HG03571 (cell line): ENCODE data around the gene ATF3.
"Not testable (repeated sequence)": the region's sequence is repeated elsewhere in the genome, so short reads cannot be mapped to it uniquely, and the experiment has no call there.

ENCODE experiments used
- ATAC-seq: cut with Tn5 transposase; IDR thresholded peaks from one replicate; pipeline ENCODE4 v1.9.1; 2021; ENCODE audit not compliant: unreplicated experiment

Gene ATF3

DNA sequence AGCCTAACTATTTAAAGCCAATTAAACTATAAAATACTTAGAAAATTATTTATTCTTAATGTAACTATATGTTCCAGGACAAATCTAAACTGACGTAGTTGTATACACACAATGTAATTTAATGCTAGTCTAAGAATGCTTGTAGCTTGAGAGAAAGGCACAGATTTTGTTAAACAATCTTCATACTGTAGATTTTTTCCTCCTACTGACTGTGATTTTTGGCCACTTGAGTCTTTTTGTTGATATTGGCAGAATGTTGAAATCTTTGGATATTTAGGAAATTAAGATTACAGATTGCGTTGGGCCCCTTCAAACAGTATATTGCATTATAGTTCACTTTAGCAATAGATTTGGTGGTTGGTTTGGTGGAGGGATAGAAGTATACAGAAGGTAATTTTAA is 40.5 kb downstream of the ATF3 start:
- ATAC-seq: no peak

GRCh38 chr1:212650228-212650627 is 41.7 kb downstream of the ATF3 start:
- ATAC-seq: no peak

DNA sequence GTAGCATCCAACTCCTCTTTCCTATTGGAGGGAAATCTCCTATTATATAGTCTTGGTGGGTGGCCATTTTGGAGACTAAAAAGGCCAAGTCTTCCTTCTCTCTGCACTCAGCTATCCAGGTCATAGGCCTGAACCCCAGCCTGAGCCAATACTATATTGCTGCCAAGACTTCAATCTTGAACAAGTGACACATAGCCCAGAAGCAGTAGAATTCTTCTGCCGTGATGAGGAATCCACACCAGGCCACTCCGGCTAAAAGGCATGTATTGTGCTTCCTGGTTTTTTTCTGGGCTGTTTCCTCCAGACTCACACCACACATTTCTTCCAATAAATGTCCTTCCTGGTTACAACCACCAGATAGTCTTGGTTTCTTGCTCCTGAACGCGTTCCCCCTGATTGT is 43.0 kb downstream of the ATF3 start:
- no peak for ATAC-seq

- no peak for ATAC-seq
Observed at GRCh38 chr1:212651977-212652376, 43.4 kb downstream of the ATF3 start.

DNA sequence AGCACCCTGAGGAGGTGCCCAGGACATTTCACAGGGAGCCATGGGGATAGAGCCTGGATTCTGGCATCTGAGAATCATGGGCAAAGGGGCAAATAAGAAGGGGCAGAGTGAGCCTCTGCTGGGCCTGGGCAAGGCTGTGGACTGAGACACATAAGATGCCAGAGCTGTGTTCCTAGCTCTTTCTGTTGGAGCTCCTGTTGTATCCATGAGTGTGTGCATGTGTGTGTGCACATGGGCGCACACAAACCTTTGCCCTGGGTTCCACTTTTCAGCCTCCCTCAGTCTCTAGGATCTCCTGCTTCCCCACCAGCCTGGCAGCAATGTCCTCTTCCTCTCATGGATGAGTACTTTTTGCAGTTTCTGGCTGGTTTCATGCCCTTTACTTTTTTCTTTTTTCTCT is 44.0 kb downstream of the ATF3 start:
- ATAC-seq: no peak

GRCh38 chr1:212655668-212656440 is 47.3 kb downstream of the ATF3 start:
- ATAC-seq: no peak

GRCh38 chr1:212656730-212657129 is 48.2 kb downstream of the ATF3 start:
- ATAC-seq: no peak

GRCh38 chr1:212658250-212658649 is 49.7 kb downstream of the ATF3 start:
- not testable (repeated sequence) for ATAC-seq

DNA sequence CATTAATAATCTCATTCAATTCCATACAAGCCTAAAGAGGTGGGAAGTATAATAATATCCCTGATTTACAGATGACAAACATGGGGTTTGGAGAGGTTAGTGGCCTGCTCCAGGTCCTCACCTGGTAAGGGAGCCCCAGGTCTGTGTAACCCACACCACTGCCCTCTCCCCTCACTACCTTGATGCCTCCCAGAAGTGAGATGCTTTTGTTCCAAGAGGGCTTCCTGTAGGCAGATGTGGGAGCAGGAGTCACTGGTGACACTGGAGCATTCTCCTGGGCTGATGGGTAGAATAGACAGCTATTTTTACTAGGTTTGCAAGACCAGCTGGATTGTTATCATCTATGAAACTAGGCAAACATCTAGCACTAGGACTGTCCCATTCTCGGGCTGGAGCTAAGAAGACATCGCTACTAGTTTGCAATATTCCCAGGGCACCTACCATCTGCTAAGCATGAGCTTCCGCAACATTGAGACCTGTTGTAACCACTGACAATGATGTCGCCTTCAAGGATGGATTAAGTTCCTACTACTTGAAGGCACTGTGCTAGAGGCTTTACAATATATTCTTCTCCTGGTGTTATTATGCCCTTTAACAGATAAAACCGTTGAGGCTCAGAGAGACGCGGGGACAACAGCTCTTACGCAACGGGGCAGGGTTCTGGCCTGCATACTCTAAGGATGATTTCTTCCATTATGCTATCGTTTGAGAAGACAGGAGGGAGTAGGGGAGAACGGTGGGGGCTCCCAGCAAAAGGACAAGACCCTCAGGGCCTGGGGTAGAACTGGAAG is 56.0 kb downstream of the ATF3 start:
- no peak for ATAC-seq

- peak; percentile 83 for ATAC-seq
Observed at GRCh38 chr1:212665241-212666115, 56.9 kb downstream of the ATF3 start.

GRCh38 chr1:212666116-212666775 is 57.7 kb downstream of the ATF3 start:
- ATAC-seq: no peak

- no peak for ATAC-seq
Observed at GRCh38 chr1:212667223-212668139, 58.9 kb downstream of the ATF3 start.

GRCh38 chr1:212668477-212668876 is 59.9 kb downstream of the ATF3 start:
- no peak for ATAC-seq

DNA sequence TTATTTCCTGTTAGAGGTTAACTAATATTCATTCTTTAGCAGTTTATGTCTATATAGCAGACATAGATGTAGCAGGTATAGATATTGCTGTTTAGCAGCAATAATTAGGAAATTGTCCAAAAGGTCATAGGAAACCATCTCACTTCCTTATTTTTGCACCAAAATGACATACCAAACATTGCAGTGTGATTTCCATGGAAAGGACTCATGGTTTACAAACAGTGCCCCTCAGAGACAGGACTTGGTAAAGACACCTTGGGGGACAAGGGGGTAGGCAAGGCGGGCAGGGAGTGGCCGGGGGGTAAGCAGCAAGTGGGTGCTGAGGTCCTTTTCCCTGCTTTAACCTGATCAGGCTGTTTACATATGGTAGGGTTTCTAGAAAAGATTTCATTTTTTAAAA is 60.5 kb downstream of the ATF3 start:
- ATAC-seq: no peak

DNA sequence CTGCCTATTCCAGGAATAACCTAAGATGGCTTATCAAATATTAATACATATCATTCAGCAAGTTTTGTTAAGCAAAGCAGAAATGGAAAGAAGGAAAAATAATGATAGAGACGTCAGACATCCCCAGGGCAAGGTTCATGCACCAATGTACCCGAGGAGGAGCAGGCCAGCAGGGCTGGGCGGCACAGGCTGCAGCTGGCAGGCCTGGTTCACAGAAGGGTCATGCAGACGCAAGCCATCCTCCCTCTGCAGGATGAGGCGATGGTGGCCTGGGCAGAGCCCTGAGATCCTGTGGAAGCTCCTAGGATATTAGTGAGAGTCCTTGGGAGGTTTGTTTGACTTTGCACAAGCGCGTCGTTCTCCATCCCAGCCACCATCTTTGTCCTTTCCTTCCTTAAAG is 61.0 kb downstream of the ATF3 start:
- ATAC-seq: no peak

DNA sequence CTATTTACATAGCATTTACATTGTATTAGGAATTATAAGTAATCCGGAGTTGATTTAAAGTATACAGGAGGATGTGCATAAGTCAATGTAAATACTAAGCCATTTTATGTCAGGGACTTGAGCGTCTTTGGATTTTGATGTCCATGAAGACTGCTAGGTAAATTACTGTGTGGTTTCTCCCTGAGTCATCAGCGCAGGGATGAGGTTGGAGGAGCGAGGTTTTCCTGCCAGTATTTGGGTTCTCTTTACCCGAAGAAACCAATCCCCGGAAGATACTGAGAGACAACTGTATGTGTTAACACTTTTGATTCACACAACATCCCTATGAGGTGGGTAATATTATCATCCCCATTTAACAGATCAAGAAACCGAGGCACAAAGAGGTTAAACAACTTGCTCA is 61.7 kb downstream of the ATF3 start:
- no peak for ATAC-seq
